CD4-positive, alpha-beta T cell (primary cell): ENCODE data around the gene ZYX. TPM values are rescaled to one million over a fixed set of nuclear protein-coding genes. Genes with fewer than 3 reads are reported as not detected.

Source experiments
- ATAC-seq: fragments of 200-7000 bp; cut with Tn5 transposase; one replicate; pipeline ENCODE4 v1.10.0; 2022; ENCODE audit warnings: mild to moderate bottlenecking; ENCODE audit not compliant: poor library complexity
- CTCF ChIA-PET: fragments of 350-600 bp; sonication (Branson Sonifier 250); formaldehyde crosslinking; loops from one replicate; lab custom pipeline; 2021; ENCODE audit warnings: antibody characterized with exemption, inconsistent platforms; lab: Charles Lee
- POLR2A ChIA-PET: fragments of 350-600 bp; sonication (Branson Sonifier 250); formaldehyde crosslinking; loops from one replicate; lab custom pipeline; 2021; ENCODE audit warnings: antibody characterized with exemption, inconsistent platforms; lab: Charles Lee
- DNase-seq, 14 experiments: peaks; one replicate each; pipeline ENCODE4 v3.0.0-alpha.2; 2013 to 2020; ENCODE audit warnings: mixed read lengths in 2 of 14
- H3K27ac ChIP-seq, 2 donors: one replicate each; pipeline versions ENCODE4 v1.5.1 to v1.7.0; 2013; ENCODE audit warnings: low read length in 2 of 2, low read depth in 1 of 2, mild to moderate bottlenecking in 1 of 2
- H3K27me3 ChIP-seq, 2 experiments: 1 replicate in 1 of 2; 2 replicates in 1 of 2; pipeline versions ENCODE4 v1.6.1 to v1.7.0; 2013; ENCODE audit warnings: low read length in 2 of 2, control low read depth in 1 of 2, mild to moderate bottlenecking in 1 of 2, moderate library complexity in 1 of 2; ENCODE audit not compliant: insufficient read depth in 2 of 2, control insufficient read depth in 1 of 2
- H3K36me3 ChIP-seq: one replicate; pipeline ENCODE4 v1.6.1; 2013; ENCODE audit warnings: low read length, control low read depth; ENCODE audit not compliant: insufficient read depth
- H3K4me1 ChIP-seq: one replicate; pipeline ENCODE4 v1.6.1; 2013; ENCODE audit warnings: low read length, control low read depth; ENCODE audit not compliant: insufficient read depth
- H3K4me3 ChIP-seq: one replicate; pipeline ENCODE4 v1.5.1; 2013; ENCODE audit warnings: mild to moderate bottlenecking, low read length, moderate library complexity
- H3K9me3 ChIP-seq, 2 experiments: 1 replicate in 1 of 2; 2 replicates in 1 of 2; pipeline versions ENCODE4 v1.6.1 to v1.7.0; 2013; ENCODE audit warnings: low read length in 2 of 2, mild to moderate bottlenecking in 2 of 2, control low read depth in 1 of 2, moderate library complexity in 1 of 2; ENCODE audit not compliant: control insufficient read depth in 1 of 2, insufficient read depth in 1 of 2
- H3K27ac Mint-ChIP-seq: one replicate; pipeline ENCODE4 v1.8.0; 2020; ENCODE audit warnings: mixed read lengths
- H3K27me3 Mint-ChIP-seq: one replicate; pipeline ENCODE4 v1.8.0; 2021; ENCODE audit warnings: mixed read lengths
- H3K36me3 Mint-ChIP-seq: one replicate; pipeline ENCODE4 v1.8.0; 2021; ENCODE audit warnings: low read depth, mixed read lengths
- H3K4me1 Mint-ChIP-seq: one replicate; pipeline ENCODE4 v1.8.0; 2021; ENCODE audit warnings: low read depth, mixed read lengths
- H3K4me3 Mint-ChIP-seq: one replicate; pipeline ENCODE4 v1.8.0; 2020; ENCODE audit warnings: mild to moderate bottlenecking, mixed read lengths
- H3K9me3 Mint-ChIP-seq: one replicate; pipeline ENCODE4 v1.8.0; 2020; ENCODE audit warnings: mixed read lengths
- intact Hi-C, 2 experiments: fragments of 100-400 bp; cut with DNase I in 1 of 2; cut with micrococcal nuclease in 1 of 2; formaldehyde crosslinking; loops; one replicate each; pipeline versions ENCODE4 v1.15.1 to v1.9.0; 2023 to 2025; cut with DNase I, micrococcal nuclease
- microRNA-seq: library from miRNA; unstranded; fragments of <30 nt; microRNA quantifications from one replicate; pipeline ENCODE4 v1.2.0, GENCODE V29; 2021; ENCODE audit warnings: borderline microRNAs expressed, borderline replicate concordance
- total RNA-seq, 174 experiments: library from RNA in 2 of 174; stranded (reverse) in 2 of 174; gene quantifications; one replicate each; pipeline ENCODE4 v1.2.3 and lab custom pipeline; 2021 to 2026
- TF ChIP-seq, protein P1 (sequence below): fragments of 200-600 bp; IDR thresholded peaks from one replicate; pipeline ENCODE4 v1.8.0; 2022; ENCODE audit warnings: antibody characterized with exemption, mild to moderate bottlenecking

Gene ZYX
- total RNA-seq, 2 experiments from 2014 or later: 132 to 146 TPM

DNA sequence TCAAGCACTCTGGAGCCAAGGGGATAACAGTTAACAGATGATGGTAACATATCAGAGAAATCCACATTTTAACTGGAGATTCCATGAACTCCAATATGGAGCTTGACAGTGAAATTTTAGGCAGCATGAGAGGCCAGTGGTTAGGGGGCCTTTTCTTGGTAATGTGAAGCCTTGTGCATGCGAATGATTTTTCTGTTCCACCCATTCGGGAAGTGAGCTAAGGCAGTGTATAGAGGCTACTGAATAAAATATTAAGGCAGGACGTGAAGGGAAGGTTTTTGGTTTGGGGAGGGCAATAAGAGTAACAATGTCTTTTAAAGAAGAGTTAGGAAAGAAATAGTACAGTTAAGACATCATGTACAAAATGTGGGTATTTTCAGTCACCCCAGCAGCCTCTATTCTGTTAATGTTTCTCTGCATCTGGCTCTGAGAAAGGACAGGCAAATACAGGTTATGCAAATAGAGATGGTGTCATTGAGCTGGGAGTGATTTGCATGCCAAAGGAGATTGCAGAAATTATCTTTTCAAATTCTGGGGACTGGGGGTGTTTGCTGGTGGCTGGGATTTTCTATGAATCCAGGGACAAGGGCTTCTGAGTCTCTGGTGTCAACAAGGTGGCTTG is 55.3 kb downstream of the ZYX start:
- H3K27me3 ChIP-seq: no peaks in the 10 kb centered on the region
- Mint-ChIP-seq H3K9me3 (no peaks in the 10 kb centered on the region), H3K27ac (no peak overlapping the region), H3K36me3 (peaks cover 30% of the 10 kb centered on the region), H3K4me1 (peaks cover 25% of the 10 kb centered on the region), H3K27me3 (no peaks in the 10 kb centered on the region), H3K4me3 (no peak overlapping the region)
- no peaks in the 10 kb centered on the region for H3K36me3 ChIP-seq
- ChIA-PET POLR2A (no interaction called here), CTCF (no interaction called here)
- no peak for ATAC-seq
- H3K4me1 ChIP-seq: peaks cover 14% of the 10 kb centered on the region
- intact Hi-C loops: no loop called here
- TF ChIP-seq, protein P1, sequence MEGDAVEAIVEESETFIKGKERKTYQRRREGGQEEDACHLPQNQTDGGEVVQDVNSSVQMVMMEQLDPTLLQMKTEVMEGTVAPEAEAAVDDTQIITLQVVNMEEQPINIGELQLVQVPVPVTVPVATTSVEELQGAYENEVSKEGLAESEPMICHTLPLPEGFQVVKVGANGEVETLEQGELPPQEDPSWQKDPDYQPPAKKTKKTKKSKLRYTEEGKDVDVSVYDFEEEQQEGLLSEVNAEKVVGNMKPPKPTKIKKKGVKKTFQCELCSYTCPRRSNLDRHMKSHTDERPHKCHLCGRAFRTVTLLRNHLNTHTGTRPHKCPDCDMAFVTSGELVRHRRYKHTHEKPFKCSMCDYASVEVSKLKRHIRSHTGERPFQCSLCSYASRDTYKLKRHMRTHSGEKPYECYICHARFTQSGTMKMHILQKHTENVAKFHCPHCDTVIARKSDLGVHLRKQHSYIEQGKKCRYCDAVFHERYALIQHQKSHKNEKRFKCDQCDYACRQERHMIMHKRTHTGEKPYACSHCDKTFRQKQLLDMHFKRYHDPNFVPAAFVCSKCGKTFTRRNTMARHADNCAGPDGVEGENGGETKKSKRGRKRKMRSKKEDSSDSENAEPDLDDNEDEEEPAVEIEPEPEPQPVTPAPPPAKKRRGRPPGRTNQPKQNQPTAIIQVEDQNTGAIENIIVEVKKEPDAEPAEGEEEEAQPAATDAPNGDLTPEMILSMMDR: no peak
- no peak for DNase-seq
- no peak overlapping the region for H3K4me3 ChIP-seq
- H3K9me3 ChIP-seq: no peaks in the 10 kb centered on the region
- no peak overlapping the region for H3K27ac ChIP-seq

DNA sequence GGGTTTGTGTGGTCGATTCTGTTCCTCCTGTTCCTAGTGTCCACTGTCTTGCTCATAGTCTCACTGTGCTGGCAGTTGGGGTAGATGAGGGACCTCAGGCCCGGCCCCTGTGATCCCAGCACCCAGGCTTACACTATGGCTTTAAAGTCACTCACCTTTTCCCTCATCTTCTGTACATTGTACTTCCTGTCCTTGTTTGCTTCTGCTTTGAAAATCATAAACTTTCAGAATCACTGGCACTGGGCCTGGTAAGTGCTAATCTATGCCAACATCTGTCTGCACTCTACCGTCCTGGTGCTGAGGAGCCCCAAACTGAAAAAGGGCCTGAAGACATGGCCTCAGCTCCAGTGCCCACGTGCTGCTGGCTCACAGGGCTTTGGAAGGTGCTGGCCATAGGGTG is 56.4 kb downstream of the ZYX start:
- no peak overlapping the region for H3K27ac ChIP-seq
- peaks cover 25% of the 10 kb centered on the region for H3K4me1 Mint-ChIP-seq
- ChIA-PET POLR2A (no interaction called here), CTCF (no interaction called here)
- peaks cover 33% of the 10 kb centered on the region for H3K36me3 Mint-ChIP-seq
- DNase-seq (no peak), ATAC-seq (no peak)
- H3K27me3 Mint-ChIP-seq: no peaks in the 10 kb centered on the region
- H3K4me1 ChIP-seq: peaks cover 14% of the 10 kb centered on the region
- intact Hi-C loops: no loop called here
- peak overlapping the region; percentile 28 for H3K27ac Mint-ChIP-seq
- no peaks in the 10 kb centered on the region for H3K9me3 Mint-ChIP-seq
- TF ChIP-seq, protein P1: no peak
- no peaks in the 10 kb centered on the region for H3K36me3 ChIP-seq
- no peak overlapping the region for H3K4me3 ChIP-seq
- H3K9me3 ChIP-seq: no peaks in the 10 kb centered on the region
- no peaks in the 10 kb centered on the region for H3K27me3 ChIP-seq
- H3K4me3 Mint-ChIP-seq: no peak overlapping the region

DNA sequence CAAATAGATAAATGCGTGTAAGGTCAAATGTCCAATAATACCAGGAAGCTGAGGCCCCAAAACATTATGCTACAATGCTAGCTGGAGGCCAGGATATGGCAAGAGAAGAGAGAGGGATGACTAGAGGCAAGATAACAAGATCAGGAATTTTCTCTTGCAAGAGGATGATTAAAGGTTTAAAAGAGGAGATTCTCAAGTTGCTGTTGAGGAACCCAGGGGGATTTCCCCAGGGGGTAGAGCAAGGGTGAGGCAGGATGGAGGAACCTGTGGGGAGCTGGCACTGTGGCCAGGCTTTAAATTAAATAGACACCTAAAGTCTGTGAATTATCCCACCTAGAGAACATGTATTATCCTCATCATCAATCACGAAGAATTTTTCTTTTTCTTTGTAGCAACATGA is 58.7 kb downstream of the ZYX start:
- peaks cover 22% of the 10 kb centered on the region for H3K36me3 Mint-ChIP-seq
- H3K27ac Mint-ChIP-seq: no peak overlapping the region
- peaks cover 25% of the 10 kb centered on the region for H3K4me1 Mint-ChIP-seq
- H3K4me1 ChIP-seq: peaks cover 14% of the 10 kb centered on the region
- TF ChIP-seq, protein P1: no peak
- no peak for DNase-seq
- POLR2A ChIA-PET: interaction anchor here (0.7 kb wide), 1 partner anchor 203 kb away, joined by 3 read pairs; no protein-coding TSS in a partner anchor
- no peaks in the 10 kb centered on the region for H3K27me3 Mint-ChIP-seq
- H3K36me3 ChIP-seq: peaks cover 4% of the 10 kb centered on the region
- H3K27me3 ChIP-seq: no peaks in the 10 kb centered on the region
- no peaks in the 10 kb centered on the region for H3K9me3 Mint-ChIP-seq
- no peak for ATAC-seq
- intact Hi-C loops: no loop called here
- no peak overlapping the region for H3K27ac ChIP-seq
- CTCF ChIA-PET: no interaction called here
- no peak overlapping the region for H3K4me3 Mint-ChIP-seq
- no peaks in the 10 kb centered on the region for H3K9me3 ChIP-seq
- H3K4me3 ChIP-seq: no peak overlapping the region

Small RNA genes lying within 50 kb of the gene (microRNA-seq; reads per million reads assigned to microRNA genes)
- gene MIR6892: not detected

Other genes starting within 250 kb of the ZYX start
- not detected for gene PIP, start 249.3 kb upstream of the ZYX start, total RNA-seq
- not detected for gene TAS2R39, start 197.9 kb upstream of the ZYX start, total RNA-seq
- gene TAS2R40, start 159.3 kb upstream of the ZYX start, total RNA-seq: not detected
- 100 to 1,000 TPM; 245 to 259 TPM for gene GSTK1, start 117.9 kb upstream of the ZYX start, total RNA-seq
- gene TMEM139, start 96.4 kb upstream of the ZYX start, total RNA-seq: under 1 TPM; 0.20 to 0.27 TPM
- gene CASP2, start 93.0 kb upstream of the ZYX start, total RNA-seq: 10 to 100 TPM; 19.1 to 21.9 TPM
- gene CLCN1, start 65.2 kb upstream of the ZYX start, total RNA-seq: not detected
- gene FAM131B, start 18.6 kb upstream of the ZYX start, total RNA-seq: under 1 TPM in 1 of 2 experiments, not detected in 1; 0.14 TPM
- 10 to 100 TPM; 16.0 to 19.0 TPM for gene EPHA1, start 27.5 kb downstream of the ZYX start, total RNA-seq
- gene TAS2R60, start 62.1 kb downstream of the ZYX start, total RNA-seq: under 1 TPM; 0.47 to 0.61 TPM
- under 1 TPM; 0.69 to 0.73 TPM for gene TAS2R41, start 96.5 kb downstream of the ZYX start, total RNA-seq
- under 1 TPM; 0.25 to 0.47 TPM for gene CTAGE15, start 190.5 kb downstream of the ZYX start, total RNA-seq
- 10 to 100 TPM; 29.6 to 30.2 TPM for gene TCAF2, start 239.6 kb downstream of the ZYX start, total RNA-seq